ENCODE data around the gene ZNF654.
"Not testable (repeated sequence)": the region's sequence is repeated elsewhere in the genome, so short reads cannot be mapped to it uniquely, and the experiment has no call there.

ZNF654 gene

GRCh38 chr3:88058581-88059379 lies at the start of gene ZNF654, which contains the start of gene CGGBP1:
ZNF654 (plus strand) TSS chr3:88059255; CDS start chr3:88059320, 65 bp downstream.
CGGBP1 (minus strand) TSS chr3:88059005; CDS start chr3:88055976, 3,029 bp downstream.
- peak; percentile 99 for DNase-seq

GRCh38 chr3:88010810-88011209 lies 48.2 kb upstream of the ZNF654 start:
- DNase-seq, result no peak

DNA sequence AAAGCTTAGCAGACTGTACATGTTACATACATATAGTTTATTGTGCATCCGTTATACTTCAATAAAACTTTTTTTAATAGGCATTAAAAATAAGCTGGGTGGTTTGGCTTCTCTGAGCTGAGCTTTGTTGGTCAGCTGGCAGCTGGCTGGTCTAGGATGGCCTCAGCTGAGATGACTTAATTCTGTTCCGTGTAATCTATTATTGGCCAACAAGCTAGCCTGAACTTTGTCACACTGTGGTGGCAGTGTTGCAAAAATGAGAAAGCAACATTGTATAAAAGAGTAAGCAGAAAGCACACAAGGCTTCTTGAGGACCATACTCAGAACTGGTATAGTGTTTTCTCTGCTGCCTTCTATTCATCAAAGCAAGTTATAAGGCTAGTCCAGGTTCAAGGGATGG lies 45.5 kb upstream of the ZNF654 start:
- no peak for DNase-seq

DNA sequence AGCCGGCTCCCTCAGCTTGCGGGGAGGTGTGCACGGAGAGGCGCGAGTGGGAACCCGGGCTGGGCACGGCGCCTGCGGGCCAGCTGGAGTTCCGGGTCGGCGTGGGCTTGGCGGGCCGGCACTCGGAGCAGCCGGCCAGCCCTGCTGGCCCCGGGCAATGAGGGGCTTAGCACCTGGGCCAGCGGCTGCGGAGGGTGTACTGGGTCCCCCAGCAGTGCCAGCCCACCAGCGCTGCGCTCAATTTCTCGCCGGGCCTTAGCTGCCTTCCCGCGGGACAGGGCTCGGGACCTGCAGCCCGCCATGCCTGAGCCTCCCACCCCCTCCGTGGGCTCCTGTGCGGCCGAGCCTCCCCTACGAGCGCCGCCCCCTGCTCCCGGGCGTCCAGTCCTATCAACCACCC lies 43.4 kb upstream of the ZNF654 start:
- not testable (repeated sequence) for DNase-seq

- no peak for DNase-seq
These were observed 40.0 kb upstream of the ZNF654 start for GRCh38 chr3:88019024-88019423.

GRCh38 chr3:88025001-88025552 lies 34.0 kb upstream of the ZNF654 start:
- no peak for DNase-seq

DNA sequence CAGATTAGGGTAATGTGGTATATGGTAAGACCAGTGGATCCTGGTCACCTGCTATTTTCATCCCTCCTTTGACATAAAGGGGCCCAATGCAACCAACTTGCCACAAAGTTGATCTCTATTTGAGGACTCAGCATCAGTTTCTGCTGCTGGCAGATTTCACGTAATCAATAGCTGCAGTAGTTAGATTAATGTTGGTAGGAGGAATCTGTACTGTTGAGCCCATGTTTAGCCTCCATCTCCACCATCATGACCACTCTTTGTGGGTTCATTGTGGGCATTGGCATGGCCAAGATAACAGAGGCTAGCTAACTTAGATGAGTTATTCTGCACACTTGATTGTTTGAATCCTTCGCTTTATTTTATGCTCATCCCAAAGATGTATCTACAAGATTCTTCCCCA lies 30.2 kb upstream of the ZNF654 start:
- no peak for DNase-seq

DNA sequence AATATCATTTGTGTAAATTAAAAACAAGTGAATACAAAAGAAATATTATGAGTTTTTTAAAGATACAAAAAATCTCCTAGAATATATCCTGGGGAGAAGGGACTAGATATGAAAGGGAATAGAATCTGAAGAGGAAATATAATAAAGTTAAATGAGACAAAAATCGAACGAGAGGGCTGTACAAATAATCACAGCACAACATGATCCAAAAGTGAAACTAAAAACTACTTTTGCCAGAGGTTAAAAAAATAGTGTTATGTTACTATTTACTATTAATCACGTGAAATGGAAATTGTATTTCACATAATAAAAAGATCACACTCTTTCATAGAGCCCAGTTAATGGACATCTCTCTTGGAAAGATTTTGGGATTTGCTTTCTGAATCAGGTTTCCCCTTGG lies 28.8 kb upstream of the ZNF654 start:
- DNase-seq, result no peak

DNA sequence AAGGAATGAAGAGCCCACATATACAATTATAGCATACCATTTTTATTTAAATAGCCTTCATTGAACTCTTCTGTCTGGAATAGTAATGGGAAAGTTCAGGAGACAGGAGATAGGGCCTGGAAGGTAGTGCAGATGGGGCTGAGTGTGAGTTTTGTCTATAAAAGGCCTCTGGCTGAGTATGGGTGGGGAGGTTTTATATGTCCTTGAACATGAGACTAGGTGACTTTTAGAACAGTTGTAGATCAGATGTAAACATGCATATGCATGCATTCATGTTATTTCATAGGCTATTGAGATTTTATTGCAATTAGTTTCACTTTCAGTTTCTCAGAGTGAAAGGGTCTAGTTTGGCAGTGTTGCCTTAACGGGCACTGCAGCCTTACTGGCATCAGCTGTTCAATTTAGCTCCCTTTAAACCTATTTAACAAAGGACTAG lies 27.4 kb upstream of the ZNF654 start:
- DNase-seq, result peak; percentile 49 to 53

- DNase-seq, result peak; percentile 37 to 49
These were observed 26.8 kb upstream of the ZNF654 start for GRCh38 chr3:88032245-88032644.

GRCh38 chr3:88033079-88033478 lies 26.0 kb upstream of the ZNF654 start:
- no peak for DNase-seq

GRCh38 chr3:88033808-88034207 lies 25.2 kb upstream of the ZNF654 start:
- DNase-seq, result no peak

- no peak for DNase-seq
These were observed 24.4 kb upstream of the ZNF654 start for GRCh38 chr3:88034491-88035275.

GRCh38 chr3:88036221-88036620 lies 22.8 kb upstream of the ZNF654 start:
- no peak for DNase-seq

GRCh38 chr3:88038566-88038965 lies 20.5 kb upstream of the ZNF654 start:
- no peak for DNase-seq

GRCh38 chr3:88040529-88040928 lies 18.5 kb upstream of the ZNF654 start:
- no peak for DNase-seq

GRCh38 chr3:88041005-88041404 lies 18.1 kb upstream of the ZNF654 start:
- no peak for DNase-seq

DNA sequence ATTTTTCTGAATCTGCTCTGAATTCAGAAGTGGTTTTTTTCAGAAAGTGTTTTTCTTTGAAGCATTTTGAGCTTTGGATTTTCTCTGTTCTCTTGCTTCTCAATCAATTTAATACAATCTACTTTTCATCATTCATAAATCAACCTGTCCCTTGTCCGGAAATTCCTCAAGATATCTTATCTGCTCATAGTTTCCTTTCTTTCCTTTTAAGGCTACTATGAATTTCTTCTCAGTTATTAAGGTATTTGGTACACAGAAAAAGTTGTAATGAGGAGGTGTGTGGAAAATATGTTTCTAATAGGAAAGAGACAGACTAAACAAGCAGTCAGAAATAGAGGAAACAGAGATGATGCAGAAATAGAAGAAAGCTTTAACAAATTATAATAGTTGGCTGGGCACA lies 14.6 kb upstream of the ZNF654 start:
- no peak for DNase-seq

DNA sequence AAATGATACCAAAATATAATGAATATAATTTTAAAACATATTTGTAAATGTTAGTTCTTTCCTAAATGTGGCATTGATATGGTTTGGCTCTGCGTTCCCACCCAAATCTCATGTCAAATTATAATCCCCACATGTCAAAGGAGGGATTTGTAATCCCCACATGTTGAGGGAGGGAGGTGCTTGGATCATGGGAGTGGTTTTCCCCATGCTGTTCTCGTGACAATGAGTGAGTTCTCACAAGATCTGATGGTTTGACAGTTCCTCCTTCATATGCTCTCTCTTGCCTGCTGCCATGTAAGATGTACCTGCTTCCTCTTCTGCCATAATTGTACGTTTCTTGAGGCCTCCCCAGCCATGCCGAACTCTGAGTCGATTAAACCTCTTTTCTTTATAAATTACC lies 12.3 kb upstream of the ZNF654 start:
- no peak for DNase-seq

- no peak for DNase-seq
These were observed 1.3 kb upstream of the ZNF654 start for GRCh38 chr3:88057630-88058305.

GRCh38 chr3:88058306-88058580 lies 812 bp upstream of the ZNF654 start:
- no peak for DNase-seq

- peak in 1 of 2 experiments; percentile 64 for DNase-seq
These were observed 520 bp downstream of the ZNF654 start for GRCh38 chr3:88059380-88060170.

GRCh38 chr3:88061746-88062145 lies 2.7 kb downstream of the ZNF654 start:
- DNase-seq, result peak; percentile 67 to 70

All from AML-193 (cell line).